ENCODE results near the gene PTMS. TPM values are rescaled to one million over a fixed set of nuclear protein-coding genes. Genes with fewer than 3 reads are reported as not detected.

PTMS gene
- total and polyA plus RNA-seq, 2 of the 13 experiments (the other 11 are each of a cell fraction or from before 2014, with no cell fraction given) = 40.5 to 82.4 TPM

GRCh38 chr12:6752921-6753771 is 13.0 kb upstream of the PTMS start, which contains the start of gene MLF2 (continued):
- TF ChIP-seq, protein P1, sequence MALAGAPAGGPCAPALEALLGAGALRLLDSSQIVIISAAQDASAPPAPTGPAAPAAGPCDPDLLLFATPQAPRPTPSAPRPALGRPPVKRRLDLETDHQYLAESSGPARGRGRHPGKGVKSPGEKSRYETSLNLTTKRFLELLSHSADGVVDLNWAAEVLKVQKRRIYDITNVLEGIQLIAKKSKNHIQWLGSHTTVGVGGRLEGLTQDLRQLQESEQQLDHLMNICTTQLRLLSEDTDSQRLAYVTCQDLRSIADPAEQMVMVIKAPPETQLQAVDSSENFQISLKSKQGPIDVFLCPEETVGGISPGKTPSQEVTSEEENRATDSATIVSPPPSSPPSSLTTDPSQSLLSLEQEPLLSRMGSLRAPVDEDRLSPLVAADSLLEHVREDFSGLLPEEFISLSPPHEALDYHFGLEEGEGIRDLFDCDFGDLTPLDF (CRISPR knock-in tag; IDR thresholded peaks at IDR 0.05) = peak; percentile 65; the same call in 1 of the 2 replicates
- TF ChIP-seq SP1 (IDR thresholded peaks at IDR 0.05) (no peak), SP1 (CRISPR knock-in tag; IDR thresholded peaks at IDR 0.05) (peak; percentile 82), GABPA (IDR thresholded peaks at IDR 0.05; ENCODE audit: low read depth, low read length) (peak; percentile 71), GABPA (CRISPR knock-in tag; IDR thresholded peaks at IDR 0.05; ENCODE audit: low read depth) (peak; percentile 85), SP2 (CRISPR knock-in tag; IDR thresholded peaks at IDR 0.05) (peak; percentile 84), ISX (CRISPR knock-in tag; conservative IDR thresholded peaks at IDR 0.05) (no peak; the same call in 1 of the 2 replicates), KLF16 (CRISPR knock-in tag; IDR thresholded peaks at IDR 0.05) (peak in 1 of 2 experiments; percentile 26; a peak in 2 of 4 replicates), MXD4 (CRISPR knock-in tag; IDR thresholded peaks at IDR 0.05) (peak; percentile 62; the same call in 1 of the 2 replicates), ZNF724P (CRISPR knock-in tag; IDR thresholded peaks at IDR 0.05; ENCODE audit: borderline replicate concordance) (no peak), ZNF772 (CRISPR knock-in tag; IDR thresholded peaks at IDR 0.05) (peak; percentile 87), ZNF280D (CRISPR knock-in tag; IDR thresholded peaks at IDR 0.05) (peak; percentile 55; the same call in 1 of the 2 replicates), IKZF5 (CRISPR knock-in tag; IDR thresholded peaks at IDR 0.05) (peak; percentile 62), KLF6 (CRISPR knock-in tag; IDR thresholded peaks at IDR 0.05) (0 out of 2 replicates have a peak, but pooled peaks have one; percentile 52), CREM (IDR thresholded peaks at IDR 0.05) (peak; percentile 41; the same call in 1 of the 2 replicates), CREM (CRISPR knock-in tag; IDR thresholded peaks at IDR 0.05) (0 out of 2 replicates have a peak, but pooled peaks have one; percentile 36), ZNF768 (CRISPR knock-in tag; IDR thresholded peaks at IDR 0.05) (peak; percentile 14; the same call in 1 of the 2 replicates), ZNF253 (CRISPR knock-in tag; IDR thresholded peaks at IDR 0.05; ENCODE audit: borderline replicate concordance) (no peak), KDM3A (CRISPR knock-in tag; IDR thresholded peaks at IDR 0.05; ENCODE audit: low read depth) (peak; percentile 41)
- TF ChIP-seq, protein P2, sequence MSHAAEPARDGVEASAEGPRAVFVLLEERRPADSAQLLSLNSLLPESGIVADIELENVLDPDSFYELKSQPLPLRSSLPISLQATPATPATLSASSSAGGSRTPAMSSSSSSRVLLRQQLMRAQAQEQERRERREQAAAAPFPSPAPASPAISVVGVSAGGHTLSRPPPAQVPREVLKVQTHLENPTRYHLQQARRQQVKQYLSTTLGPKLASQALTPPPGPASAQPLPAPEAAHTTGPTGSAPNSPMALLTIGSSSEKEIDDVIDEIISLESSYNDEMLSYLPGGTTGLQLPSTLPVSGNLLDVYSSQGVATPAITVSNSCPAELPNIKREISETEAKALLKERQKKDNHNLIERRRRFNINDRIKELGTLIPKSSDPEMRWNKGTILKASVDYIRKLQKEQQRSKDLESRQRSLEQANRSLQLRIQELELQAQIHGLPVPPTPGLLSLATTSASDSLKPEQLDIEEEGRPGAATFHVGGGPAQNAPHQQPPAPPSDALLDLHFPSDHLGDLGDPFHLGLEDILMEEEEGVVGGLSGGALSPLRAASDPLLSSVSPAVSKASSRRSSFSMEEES (CRISPR knock-in tag; IDR thresholded peaks at IDR 0.05) = peak; percentile 31; the same call in 1 of the 2 replicates
- TF ChIP-seq, protein P3, sequence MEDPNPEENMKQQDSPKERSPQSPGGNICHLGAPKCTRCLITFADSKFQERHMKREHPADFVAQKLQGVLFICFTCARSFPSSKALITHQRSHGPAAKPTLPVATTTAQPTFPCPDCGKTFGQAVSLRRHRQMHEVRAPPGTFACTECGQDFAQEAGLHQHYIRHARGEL (CRISPR knock-in tag; IDR thresholded peaks at IDR 0.05) = 0 out of 2 replicates have a peak, but pooled peaks have one; percentile 72
- TF ChIP-seq, protein P4, sequence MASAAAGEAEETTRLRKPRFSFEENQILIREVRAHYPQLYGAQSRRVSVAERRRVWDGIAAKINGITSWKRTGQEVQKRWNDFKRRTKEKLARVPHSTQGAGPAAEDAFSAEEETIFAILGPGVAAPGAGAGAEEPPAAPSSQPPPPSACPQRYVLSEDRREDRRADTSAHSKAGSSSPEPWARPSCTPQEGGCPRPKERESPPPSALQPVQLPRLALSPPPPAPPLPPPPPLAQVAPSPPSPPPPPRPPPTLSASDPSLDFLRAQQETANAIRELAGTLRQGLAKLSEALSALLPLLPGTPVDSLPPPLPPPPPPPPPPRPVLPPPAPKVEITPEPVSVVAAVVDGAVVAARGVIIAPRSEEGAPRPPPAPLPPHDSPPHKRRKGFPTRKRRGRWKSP (CRISPR knock-in tag; IDR thresholded peaks at IDR 0.05) = peak; percentile 62; the same call in 1 of the 2 replicates

Data from HepG2 (cell line).